ENCODE measurements around the gene ZFYVE28.

Gene ZFYVE28

GRCh38 chr4:2400841-2401609 is 17.4 kb downstream of the ZFYVE28 start:
- no peak for DNase-seq (ENCODE audit: low read depth)
- no peak for TF ChIP-seq CTCF (IDR thresholded peaks at IDR 0.05; ENCODE audit: insufficient read depth, low read depth, low read length, missing control alignments)
- H3K4me3 ChIP-seq (ENCODE audit: low read length), result no peak overlapping the region

- DNase-seq (ENCODE audit: low read depth), result no peak
- no peak overlapping the region for H3K4me3 ChIP-seq (ENCODE audit: low read length)
- TF ChIP-seq CTCF (IDR thresholded peaks at IDR 0.05; ENCODE audit: insufficient read depth, low read depth, low read length, missing control alignments), result no peak
These were observed 18.7 kb downstream of the ZFYVE28 start for GRCh38 chr4:2399631-2400190.

- TF ChIP-seq CTCF (IDR thresholded peaks at IDR 0.05; ENCODE audit: insufficient read depth, low read depth, low read length, missing control alignments), result no peak
These were observed 19.2 kb downstream of the ZFYVE28 start for GRCh38 chr4:2399216-2399615.

GRCh38 chr4:2397596-2398379 is 20.7 kb downstream of the ZFYVE28 start:
- no peak for DNase-seq (ENCODE audit: low read depth)
- TF ChIP-seq CTCF (IDR thresholded peaks at IDR 0.05; ENCODE audit: insufficient read depth, low read depth, low read length, missing control alignments), result no peak
- H3K4me3 ChIP-seq (ENCODE audit: low read length), result no peak overlapping the region

More at GRCh38 chr4:2399216-2399615, 19.2 kb downstream of the ZFYVE28 start:
- H3K4me3 ChIP-seq (ENCODE audit: low read length), result no peak overlapping the region
- DNase-seq (ENCODE audit: low read depth), result no peak

- peak; percentile 17 for TF ChIP-seq CTCF (IDR thresholded peaks at IDR 0.05; ENCODE audit: insufficient read depth, low read depth, low read length, missing control alignments)
- no peak overlapping the region for H3K4me3 ChIP-seq (ENCODE audit: low read length)
- no peak for DNase-seq (ENCODE audit: low read depth)
These were observed 21.6 kb downstream of the ZFYVE28 start for GRCh38 chr4:2396781-2397368.

- DNase-seq (ENCODE audit: low read depth), result no peak
- H3K4me3 ChIP-seq (ENCODE audit: low read length), result no peak overlapping the region
- no peak for TF ChIP-seq CTCF (IDR thresholded peaks at IDR 0.05; ENCODE audit: insufficient read depth, low read depth, low read length, missing control alignments)
These were observed 22.9 kb downstream of the ZFYVE28 start for GRCh38 chr4:2395584-2395983.
